CD4-positive, alpha-beta T cell treated with Interleukin-2 at 100 ng/mL for 4 hours (primary cell): ENCODE measurements around the gene GUCA2A.

Source experiments
- DNase-seq: peaks from one replicate; pipeline ENCODE4 v3.0.0-alpha.2; 2020; ENCODE audit warnings: low spot score

Gene GUCA2A

GRCh38 chr1:42130061-42130660 lies 34.4 kb downstream of the GUCA2A start:
- no peak for DNase-seq

GRCh38 chr1:42128964-42129363 lies 35.6 kb downstream of the GUCA2A start:
- DNase-seq: no peak

- no peak for DNase-seq
Observed at GRCh38 chr1:42128499-42128898, 36.0 kb downstream of the GUCA2A start.

- no peak for DNase-seq
Observed at GRCh38 chr1:42127767-42128166, 36.8 kb downstream of the GUCA2A start.

- no peak for DNase-seq
Observed at GRCh38 chr1:42125552-42125951, 39.0 kb downstream of the GUCA2A start.

GRCh38 chr1:42122408-42122807 lies 42.1 kb downstream of the GUCA2A start:
- no peak for DNase-seq

- no peak for DNase-seq
Observed at GRCh38 chr1:42118125-42118524, 46.4 kb downstream of the GUCA2A start.

GRCh38 chr1:42117214-42117613 lies 47.3 kb downstream of the GUCA2A start:
- DNase-seq: no peak

GRCh38 chr1:42114229-42114628 lies 50.3 kb downstream of the GUCA2A start:
- DNase-seq: no peak
